IMR-90 (cell line): ENCODE measurements around the gene PLCL1. TPM values are rescaled to one million over a fixed set of nuclear protein-coding genes. Genes with fewer than 3 reads are reported as not detected.

Experiments
- ATAC-seq: fragments of 200-7000 bp; cut with Tn5 transposase; 2 replicates; pipeline ENCODE4 v1.9.1; 2020; ENCODE audit warnings: low read depth, mild to moderate bottlenecking, moderate library complexity
- BruUV-seq: library from RNA; stranded (reverse); fragments of 400-500 nt; replicated peaks from 2 replicates; lab custom pipeline; 2021; lab: Mats Ljungman, UMichigan
- CTCF ChIA-PET: fragments of 300-600 bp; formaldehyde crosslinking; extraction: SDS; loops from one replicate; lab custom pipeline; 2021; ENCODE audit warnings: antibody characterized with exemption; lab: Yijun Ruan, JAX
- POLR2A ChIA-PET: fragments of 300-600 bp; sonication (Branson Sonifier 250); formaldehyde crosslinking; loops from one replicate; lab custom pipeline; 2022; ENCODE audit warnings: antibody characterized with exemption; ENCODE audit not compliant: unreplicated experiment; lab: Charles Lee
- DNase-seq: peaks from one replicate; pipeline ENCODE4 v3.0.0; 2013
- H2AFZ ChIP-seq: replicated peaks from 2 replicates; pipeline ENCODE3; 2013; ENCODE audit warnings: low read length, mild to moderate bottlenecking; ENCODE audit not compliant: poor library complexity
- H2AK5ac ChIP-seq: 2 replicates; pipeline ENCODE4 v1.6.1; 2013; ENCODE audit warnings: low read depth, low read length, inconsistent platforms
- H2AK9ac ChIP-seq: replicated peaks from 2 replicates; pipeline ENCODE3; 2013; ENCODE audit warnings: mild to moderate bottlenecking, low read depth, low read length, moderate library complexity; ENCODE audit not compliant: poor library complexity
- H2BK120ac ChIP-seq: 2 replicates; pipeline ENCODE4 v1.6.1; 2013; ENCODE audit warnings: low read depth, low read length, inconsistent platforms
- H2BK15ac ChIP-seq: 3 replicates; pipeline ENCODE4 v1.6.1; 2013; ENCODE audit warnings: low read depth, low read length, inconsistent platforms
- H2BK20ac ChIP-seq: 2 replicates; pipeline ENCODE4 v1.6.1; 2013; ENCODE audit warnings: low read depth, mild to moderate bottlenecking, inconsistent platforms, low read length, moderate library complexity
- H2BK5ac ChIP-seq: 2 replicates; pipeline ENCODE4 v1.6.1; 2013; ENCODE audit warnings: mild to moderate bottlenecking, low read depth, low read length, inconsistent platforms; ENCODE audit not compliant: poor library complexity, severe bottlenecking
- H3K14ac ChIP-seq: replicated peaks from 2 replicates; pipeline ENCODE4 v1.6.1; 2013; ENCODE audit warnings: low read depth, low read length, inconsistent platforms
- H3K18ac ChIP-seq: 2 replicates; pipeline ENCODE4 v1.6.1; 2013; ENCODE audit warnings: low read depth, low read length, control low read depth
- H3K23ac ChIP-seq: 2 replicates; pipeline ENCODE4 v1.6.1; 2013; ENCODE audit warnings: low read depth, low read length, inconsistent platforms
- H3K27ac ChIP-seq: 2 replicates; pipeline ENCODE4 v1.5.1; 2013; ENCODE audit warnings: mild to moderate bottlenecking, control low read depth, low read length; ENCODE audit not compliant: insufficient read depth
- H3K27me3 ChIP-seq: 2 replicates; pipeline ENCODE4 v1.6.1; 2013; ENCODE audit warnings: low read length; ENCODE audit not compliant: control insufficient read depth, insufficient read depth
- H3K36me3 ChIP-seq: 2 replicates; pipeline ENCODE4 v1.6.1; 2013; ENCODE audit warnings: low read length, mixed read lengths; ENCODE audit not compliant: control insufficient read depth, insufficient read depth
- H3K4ac ChIP-seq: 2 replicates; pipeline ENCODE4 v1.6.1; 2013; ENCODE audit warnings: low read depth, low read length, inconsistent platforms
- H3K4me1 ChIP-seq: 2 replicates; pipeline ENCODE4 v1.6.1; 2013; ENCODE audit warnings: low read length, mixed read lengths; ENCODE audit not compliant: control insufficient read depth, insufficient read depth
- H3K4me2 ChIP-seq: 2 replicates; pipeline ENCODE4 v1.6.1; 2013; ENCODE audit warnings: low read depth, mild to moderate bottlenecking, control low read depth, low read length, moderate library complexity
- H3K4me3 ChIP-seq: 2 replicates; pipeline ENCODE4 v1.5.1; 2013; ENCODE audit warnings: low read depth, mild to moderate bottlenecking, control low read depth, low read length, moderate library complexity; ENCODE audit not compliant: insufficient read depth
- H3K56ac ChIP-seq: 2 replicates; pipeline ENCODE4 v1.6.1; 2013; ENCODE audit warnings: low read length, inconsistent platforms; ENCODE audit not compliant: insufficient read depth; ENCODE audit errors: extremely low read depth
- H3K79me1 ChIP-seq, 2 experiments: 2 replicates each; pipeline ENCODE4 v1.6.1; 2013; ENCODE audit warnings: low read length in 2 of 2, inconsistent platforms in 1 of 2, low read depth in 1 of 2
- H3K9ac ChIP-seq: 2 replicates; pipeline ENCODE4 v1.6.1; 2013; ENCODE audit warnings: low read depth, low read length, control low read depth
- H3K9me1 ChIP-seq: 2 replicates; pipeline ENCODE4 v1.6.1; 2013; ENCODE audit warnings: low read length, inconsistent platforms; ENCODE audit not compliant: insufficient read depth
- H3K9me3 ChIP-seq: 2 replicates; pipeline ENCODE4 v1.6.1; 2013; ENCODE audit warnings: low read length; ENCODE audit not compliant: control insufficient read depth, insufficient read depth
- H4K20me1 ChIP-seq: 2 replicates; pipeline ENCODE4 v1.6.1; 2013; ENCODE audit warnings: low read length, inconsistent platforms; ENCODE audit not compliant: insufficient read depth
- H4K5ac ChIP-seq: 2 replicates; pipeline ENCODE4 v1.6.1; 2013; ENCODE audit warnings: mild to moderate bottlenecking, low read depth, low read length, control low read depth
- H4K8ac ChIP-seq, 2 experiments: 2 replicates each; pipeline ENCODE4 v1.6.1; 2013; ENCODE audit warnings: low read depth in 2 of 2, low read length in 2 of 2, control low read depth in 1 of 2, inconsistent platforms in 1 of 2
- H4K91ac ChIP-seq: 2 replicates; pipeline ENCODE4 v1.6.1; 2013; ENCODE audit warnings: low read depth, low read length, inconsistent platforms; ENCODE audit not compliant: insufficient read depth
- CEBPB ChIP-seq: IDR thresholded peaks from 2 replicates; pipeline ENCODE4 v1.6.1; 2012; ENCODE audit warnings: low read depth, low read length, improper control_type of control experiment
- MAZ ChIP-seq: IDR thresholded peaks from 2 replicates; pipeline ENCODE4 v1.6.1; 2012; ENCODE audit warnings: low read depth, mild to moderate bottlenecking, low read length, improper control_type of control experiment, moderate library complexity, borderline replicate concordance
- MXI1 ChIP-seq: IDR thresholded peaks from 2 replicates; pipeline ENCODE4 v1.6.1; 2012; ENCODE audit warnings: low read depth, mild to moderate bottlenecking, low read length, moderate library complexity, borderline replicate concordance
- NFE2L2 ChIP-seq: fragments of 150-350 bp; IDR thresholded peaks from 2 replicates; pipeline ENCODE4 v1.6.1; 2016; ENCODE audit warnings: low read depth, mild to moderate bottlenecking, low read length
- RCOR1 ChIP-seq: IDR thresholded peaks from 2 replicates; pipeline ENCODE4 v1.6.1; 2012; ENCODE audit warnings: mild to moderate bottlenecking, low read length, improper control_type of control experiment; ENCODE audit not compliant: insufficient replicate concordance
- RFX5 ChIP-seq: IDR thresholded peaks from 2 replicates; pipeline ENCODE4 v1.8.0; 2012; ENCODE audit warnings: low read depth, mild to moderate bottlenecking, low read length, moderate library complexity
- SMC3 ChIP-seq: fragments of 150-350 bp; IDR thresholded peaks from 2 replicates; pipeline ENCODE4 v1.6.1; 2016; ENCODE audit warnings: low read depth, mild to moderate bottlenecking, antibody characterized with exemption, low read length, moderate library complexity
- WGBS, 2 experiments: methylation state at CpG; one replicate each; pipeline versions ENCODE4 v1.1.5 to v1.1.7; 2013; ENCODE audit warnings: missing lambda C conversion rate in 2 of 2; ENCODE audit not compliant: insufficient read length in 1 of 2; ENCODE audit errors: extremely low coverage in 2 of 2; 5-methylcytosine and 5-hydroxymethylcytosine counted together
- dilution Hi-C: fragments of 300-500 bp; cut with HindIII; formaldehyde crosslinking; loops from one replicate; pipeline ENCODE4 v1.14.3; 2018; ENCODE audit warnings: low sequenced_read_pairs; ENCODE audit not compliant: unreplicated experiment
- in situ Hi-C: fragments of 300-500 bp; cut with MboI; formaldehyde crosslinking; loops from 3 replicates; pipeline ENCODE4 v1.14.3; 2019; ENCODE audit warnings: low sequenced_read_pairs, inconsistent platforms, mixed read lengths
- intact Hi-C: fragments of 100-400 bp; cut with micrococcal nuclease; formaldehyde crosslinking; loops from 2 replicates; pipeline ENCODE4 v1.10.0; 2022
- polyA plus RNA-seq, 3 experiments: library from polyadenylated mRNA; depleted of rRNA; stranded (reverse); fragments of >200 nt; gene quantifications; 2 replicates each; pipeline ENCODE4 v1.2.3, GENCODE V29; 2012; ENCODE audit warnings: low replicate concordance in 1 of 3
- total RNA-seq: library from RNA; depleted of rRNA; stranded (reverse); fragments of >200 nt; gene quantifications from 2 replicates; pipeline ENCODE4 v1.2.3, GENCODE V29; 2012
- TF ChIP-seq, protein P1 (sequence below): fragments of 150-350 bp; IDR thresholded peaks from 2 replicates; pipeline ENCODE4 v1.6.1; 2017; ENCODE audit warnings: mild to moderate bottlenecking, antibody characterized with exemption, low read length, low read depth

Gene PLCL1
- total and polyA plus RNA-seq, 2 of the 4 experiments (the other 2 are of a cell fraction), result 0.14 to 0.18 TPM

DNA sequence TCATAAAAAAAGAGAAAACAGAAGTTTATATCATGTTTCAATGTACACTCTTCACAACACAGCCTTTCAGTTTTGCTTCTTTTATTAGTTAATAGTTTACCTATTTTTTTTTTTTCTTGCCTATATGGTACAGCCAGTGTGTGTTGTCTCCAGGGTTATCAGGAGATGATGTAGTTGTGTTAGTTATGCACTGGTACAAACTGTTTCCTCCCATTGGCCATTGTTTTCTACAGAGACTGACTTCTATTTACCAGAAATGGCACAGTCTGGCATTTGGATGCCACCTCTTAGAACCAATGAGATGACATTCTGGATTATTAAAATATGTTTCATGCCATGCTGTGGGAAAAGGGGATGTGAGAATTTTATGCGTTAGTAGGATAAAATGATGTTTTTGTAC lies 339.4 kb downstream of the PLCL1 start:
- Histone ChIP-seq H3K56ac (no peak overlapping the region), H3K79me1 (no peaks in the 10 kb centered on the region), H2BK120ac (no peak overlapping the region), H2AK9ac (no peak overlapping the region), H2AK5ac (no peak overlapping the region), H3K9ac (no peak overlapping the region), H3K4me2 (no peak overlapping the region), H2BK5ac (no peak overlapping the region), H4K8ac (no peak overlapping the region), H3K4me3 (no peak overlapping the region), H3K9me3 (no peaks in the 10 kb centered on the region), H4K91ac (no peak overlapping the region), H4K5ac (no peak overlapping the region), H2BK15ac (no peak overlapping the region), H3K27ac (no peak overlapping the region), H2BK20ac (no peak overlapping the region), H3K18ac (no peak overlapping the region), H2AFZ (no peak overlapping the region), H3K36me3 (no peaks in the 10 kb centered on the region), H3K4me1 (no peaks in the 10 kb centered on the region), H3K4ac (no peak overlapping the region), H3K14ac (no peak overlapping the region), H3K23ac (no peak overlapping the region), H3K27me3 (no peaks in the 10 kb centered on the region), H4K20me1 (no peaks in the 10 kb centered on the region), H3K9me1 (no peaks in the 10 kb centered on the region)
- dilution Hi-C loops (no loop called here), intact Hi-C loops (no loop called here), in situ Hi-C loops (no loop called here)
- ATAC-seq (no peak), DNase-seq (no peak)
- WGBS, 2 experiments, result no CpG with 5 or more reads among the region's 1 CpG
- ChIA-PET CTCF (no interaction called here), POLR2A (no interaction called here)
- BruUV-seq, result no TSS peak
- TF ChIP-seq RFX5 (no peak), RCOR1 (no peak), MAZ (no peak), MXI1 (no peak), SMC3 (no peak), NFE2L2 (no peak), CEBPB (no peak)
- TF ChIP-seq, protein P1, sequence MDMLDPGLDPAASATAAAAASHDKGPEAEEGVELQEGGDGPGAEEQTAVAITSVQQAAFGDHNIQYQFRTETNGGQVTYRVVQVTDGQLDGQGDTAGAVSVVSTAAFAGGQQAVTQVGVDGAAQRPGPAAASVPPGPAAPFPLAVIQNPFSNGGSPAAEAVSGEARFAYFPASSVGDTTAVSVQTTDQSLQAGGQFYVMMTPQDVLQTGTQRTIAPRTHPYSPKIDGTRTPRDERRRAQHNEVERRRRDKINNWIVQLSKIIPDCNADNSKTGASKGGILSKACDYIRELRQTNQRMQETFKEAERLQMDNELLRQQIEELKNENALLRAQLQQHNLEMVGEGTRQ, result no peak
